ENCODE measurements around the gene HS3ST2. TPM values are rescaled to one million over a fixed set of nuclear protein-coding genes. Genes with fewer than 3 reads are reported as not detected.

HS3ST2 gene
- total RNA-seq, 1 experiment from 2014 or later, result 0.61 TPM

DNA sequence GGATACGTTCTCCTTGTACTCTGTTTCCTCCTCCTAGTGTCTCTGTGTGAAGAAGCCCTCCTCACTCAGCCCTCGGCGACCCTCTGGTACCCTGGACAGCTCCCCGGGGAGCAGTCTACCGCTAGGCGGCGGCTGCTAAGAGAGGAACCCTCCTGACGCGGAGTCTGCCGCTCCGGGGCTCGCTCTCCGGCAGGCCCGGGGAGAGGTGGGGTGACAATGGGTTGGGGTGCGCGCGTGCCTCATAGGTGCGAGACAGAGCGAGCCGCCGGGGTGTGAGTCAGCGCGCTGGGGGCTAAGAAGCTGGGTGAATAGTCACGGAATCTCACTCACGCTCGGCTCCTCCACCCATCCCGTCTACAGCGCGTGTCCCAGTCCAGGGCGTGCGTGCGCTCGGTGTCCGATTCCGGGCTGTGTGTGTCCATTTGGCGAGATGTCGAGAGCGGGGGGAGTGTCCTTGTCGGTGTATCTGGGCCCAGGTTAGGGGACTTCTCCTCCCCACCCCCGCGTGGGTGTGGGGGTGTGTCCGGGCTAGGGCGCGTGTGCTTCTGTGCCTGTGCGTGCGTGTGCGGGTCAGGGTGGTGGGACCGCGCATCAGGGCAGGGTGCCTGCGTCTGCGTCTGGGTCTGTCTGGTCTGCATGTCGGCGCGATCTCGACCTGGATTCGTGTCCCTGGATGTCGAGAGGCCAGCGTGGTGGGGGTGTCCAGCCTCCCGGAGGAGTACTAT is 577 bp upstream of the HS3ST2 start (continued):
- TF ChIP-seq, protein P1, sequence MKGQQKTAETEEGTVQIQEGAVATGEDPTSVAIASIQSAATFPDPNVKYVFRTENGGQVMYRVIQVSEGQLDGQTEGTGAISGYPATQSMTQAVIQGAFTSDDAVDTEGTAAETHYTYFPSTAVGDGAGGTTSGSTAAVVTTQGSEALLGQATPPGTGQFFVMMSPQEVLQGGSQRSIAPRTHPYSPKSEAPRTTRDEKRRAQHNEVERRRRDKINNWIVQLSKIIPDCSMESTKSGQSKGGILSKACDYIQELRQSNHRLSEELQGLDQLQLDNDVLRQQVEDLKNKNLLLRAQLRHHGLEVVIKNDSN (CRISPR knock-in tag; IDR thresholded peaks at IDR 0.05), result peak; percentile 67
- TF ChIP-seq, protein P2, sequence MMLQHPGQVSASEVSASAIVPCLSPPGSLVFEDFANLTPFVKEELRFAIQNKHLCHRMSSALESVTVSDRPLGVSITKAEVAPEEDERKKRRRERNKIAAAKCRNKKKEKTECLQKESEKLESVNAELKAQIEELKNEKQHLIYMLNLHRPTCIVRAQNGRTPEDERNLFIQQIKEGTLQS (CRISPR knock-in tag; conservative IDR thresholded peaks at IDR 0.05), result no peak
- TF ChIP-seq, protein P3, sequence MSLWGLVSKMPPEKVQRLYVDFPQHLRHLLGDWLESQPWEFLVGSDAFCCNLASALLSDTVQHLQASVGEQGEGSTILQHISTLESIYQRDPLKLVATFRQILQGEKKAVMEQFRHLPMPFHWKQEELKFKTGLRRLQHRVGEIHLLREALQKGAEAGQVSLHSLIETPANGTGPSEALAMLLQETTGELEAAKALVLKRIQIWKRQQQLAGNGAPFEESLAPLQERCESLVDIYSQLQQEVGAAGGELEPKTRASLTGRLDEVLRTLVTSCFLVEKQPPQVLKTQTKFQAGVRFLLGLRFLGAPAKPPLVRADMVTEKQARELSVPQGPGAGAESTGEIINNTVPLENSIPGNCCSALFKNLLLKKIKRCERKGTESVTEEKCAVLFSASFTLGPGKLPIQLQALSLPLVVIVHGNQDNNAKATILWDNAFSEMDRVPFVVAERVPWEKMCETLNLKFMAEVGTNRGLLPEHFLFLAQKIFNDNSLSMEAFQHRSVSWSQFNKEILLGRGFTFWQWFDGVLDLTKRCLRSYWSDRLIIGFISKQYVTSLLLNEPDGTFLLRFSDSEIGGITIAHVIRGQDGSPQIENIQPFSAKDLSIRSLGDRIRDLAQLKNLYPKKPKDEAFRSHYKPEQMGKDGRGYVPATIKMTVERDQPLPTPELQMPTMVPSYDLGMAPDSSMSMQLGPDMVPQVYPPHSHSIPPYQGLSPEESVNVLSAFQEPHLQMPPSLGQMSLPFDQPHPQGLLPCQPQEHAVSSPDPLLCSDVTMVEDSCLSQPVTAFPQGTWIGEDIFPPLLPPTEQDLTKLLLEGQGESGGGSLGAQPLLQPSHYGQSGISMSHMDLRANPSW (CRISPR knock-in tag; conservative IDR thresholded peaks at IDR 0.05; ENCODE audit: low read depth), result no peak
- TF ChIP-seq ELF4 (CRISPR knock-in tag; IDR thresholded peaks at IDR 0.05; ENCODE audit: low read depth), result no peak; the same call in 1 of the 2 replicates
- no peak for TF ChIP-seq JAZF1 (CRISPR knock-in tag; IDR thresholded peaks at IDR 0.05)
- TF ChIP-seq ATF1 (CRISPR knock-in tag; IDR thresholded peaks at IDR 0.05), result no peak
- peak; percentile 96 for TF ChIP-seq ZNF232 (CRISPR knock-in tag; IDR thresholded peaks at IDR 0.05)
- peak; percentile 89; the same call in 1 of the 2 replicates for TF ChIP-seq ZNF219 (CRISPR knock-in tag; IDR thresholded peaks at IDR 0.05; ENCODE audit: borderline replicate concordance)
- TF ChIP-seq MXD4 (CRISPR knock-in tag; IDR thresholded peaks at IDR 0.05; ENCODE audit: borderline replicate concordance), result no peak
- peak; percentile 40; the same call in 1 of the 2 replicates for TF ChIP-seq ZNF423 (CRISPR knock-in tag; IDR thresholded peaks at IDR 0.05)
- TF ChIP-seq, protein P4, sequence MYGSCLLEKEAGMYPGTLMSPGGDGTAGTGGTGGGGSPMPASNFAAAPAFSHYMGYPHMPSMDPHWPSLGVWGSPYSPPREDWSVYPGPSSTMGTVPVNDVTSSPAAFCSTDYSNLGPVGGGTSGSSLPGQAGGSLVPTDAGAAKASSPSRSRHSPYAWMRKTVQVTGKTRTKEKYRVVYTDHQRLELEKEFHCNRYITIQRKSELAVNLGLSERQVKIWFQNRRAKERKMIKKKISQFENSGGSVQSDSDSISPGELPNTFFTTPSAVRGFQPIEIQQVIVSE (CRISPR knock-in tag; IDR thresholded peaks at IDR 0.05; ENCODE audit: borderline replicate concordance), result no peak
- peak; percentile 95 for TF ChIP-seq TEAD1 (CRISPR knock-in tag; IDR thresholded peaks at IDR 0.05)
- TF ChIP-seq, protein P5, sequence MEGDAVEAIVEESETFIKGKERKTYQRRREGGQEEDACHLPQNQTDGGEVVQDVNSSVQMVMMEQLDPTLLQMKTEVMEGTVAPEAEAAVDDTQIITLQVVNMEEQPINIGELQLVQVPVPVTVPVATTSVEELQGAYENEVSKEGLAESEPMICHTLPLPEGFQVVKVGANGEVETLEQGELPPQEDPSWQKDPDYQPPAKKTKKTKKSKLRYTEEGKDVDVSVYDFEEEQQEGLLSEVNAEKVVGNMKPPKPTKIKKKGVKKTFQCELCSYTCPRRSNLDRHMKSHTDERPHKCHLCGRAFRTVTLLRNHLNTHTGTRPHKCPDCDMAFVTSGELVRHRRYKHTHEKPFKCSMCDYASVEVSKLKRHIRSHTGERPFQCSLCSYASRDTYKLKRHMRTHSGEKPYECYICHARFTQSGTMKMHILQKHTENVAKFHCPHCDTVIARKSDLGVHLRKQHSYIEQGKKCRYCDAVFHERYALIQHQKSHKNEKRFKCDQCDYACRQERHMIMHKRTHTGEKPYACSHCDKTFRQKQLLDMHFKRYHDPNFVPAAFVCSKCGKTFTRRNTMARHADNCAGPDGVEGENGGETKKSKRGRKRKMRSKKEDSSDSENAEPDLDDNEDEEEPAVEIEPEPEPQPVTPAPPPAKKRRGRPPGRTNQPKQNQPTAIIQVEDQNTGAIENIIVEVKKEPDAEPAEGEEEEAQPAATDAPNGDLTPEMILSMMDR (IDR thresholded peaks at IDR 0.05), result peak; percentile 68
- TF ChIP-seq GRHL2 (CRISPR knock-in tag; IDR thresholded peaks at IDR 0.05; ENCODE audit: insufficient replicate concordance, severe bottlenecking), result no peak
- TF ChIP-seq NFYB (CRISPR knock-in tag; conservative IDR thresholded peaks at IDR 0.05; ENCODE audit: low read depth), result no peak
- TF ChIP-seq, protein P6, sequence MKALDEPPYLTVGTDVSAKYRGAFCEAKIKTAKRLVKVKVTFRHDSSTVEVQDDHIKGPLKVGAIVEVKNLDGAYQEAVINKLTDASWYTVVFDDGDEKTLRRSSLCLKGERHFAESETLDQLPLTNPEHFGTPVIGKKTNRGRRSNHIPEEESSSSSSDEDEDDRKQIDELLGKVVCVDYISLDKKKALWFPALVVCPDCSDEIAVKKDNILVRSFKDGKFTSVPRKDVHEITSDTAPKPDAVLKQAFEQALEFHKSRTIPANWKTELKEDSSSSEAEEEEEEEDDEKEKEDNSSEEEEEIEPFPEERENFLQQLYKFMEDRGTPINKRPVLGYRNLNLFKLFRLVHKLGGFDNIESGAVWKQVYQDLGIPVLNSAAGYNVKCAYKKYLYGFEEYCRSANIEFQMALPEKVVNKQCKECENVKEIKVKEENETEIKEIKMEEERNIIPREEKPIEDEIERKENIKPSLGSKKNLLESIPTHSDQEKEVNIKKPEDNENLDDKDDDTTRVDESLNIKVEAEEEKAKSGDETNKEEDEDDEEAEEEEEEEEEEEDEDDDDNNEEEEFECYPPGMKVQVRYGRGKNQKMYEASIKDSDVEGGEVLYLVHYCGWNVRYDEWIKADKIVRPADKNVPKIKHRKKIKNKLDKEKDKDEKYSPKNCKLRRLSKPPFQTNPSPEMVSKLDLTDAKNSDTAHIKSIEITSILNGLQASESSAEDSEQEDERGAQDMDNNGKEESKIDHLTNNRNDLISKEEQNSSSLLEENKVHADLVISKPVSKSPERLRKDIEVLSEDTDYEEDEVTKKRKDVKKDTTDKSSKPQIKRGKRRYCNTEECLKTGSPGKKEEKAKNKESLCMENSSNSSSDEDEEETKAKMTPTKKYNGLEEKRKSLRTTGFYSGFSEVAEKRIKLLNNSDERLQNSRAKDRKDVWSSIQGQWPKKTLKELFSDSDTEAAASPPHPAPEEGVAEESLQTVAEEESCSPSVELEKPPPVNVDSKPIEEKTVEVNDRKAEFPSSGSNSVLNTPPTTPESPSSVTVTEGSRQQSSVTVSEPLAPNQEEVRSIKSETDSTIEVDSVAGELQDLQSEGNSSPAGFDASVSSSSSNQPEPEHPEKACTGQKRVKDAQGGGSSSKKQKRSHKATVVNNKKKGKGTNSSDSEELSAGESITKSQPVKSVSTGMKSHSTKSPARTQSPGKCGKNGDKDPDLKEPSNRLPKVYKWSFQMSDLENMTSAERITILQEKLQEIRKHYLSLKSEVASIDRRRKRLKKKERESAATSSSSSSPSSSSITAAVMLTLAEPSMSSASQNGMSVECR (CRISPR knock-in tag; IDR thresholded peaks at IDR 0.05; ENCODE audit: borderline replicate concordance), result peak; percentile 97
- peak; percentile 74 for TF ChIP-seq SP1 (CRISPR knock-in tag; conservative IDR thresholded peaks at IDR 0.05)
- TF ChIP-seq AR (CRISPR knock-in tag; IDR thresholded peaks at IDR 0.05), result no peak
- TF ChIP-seq, protein P7, sequence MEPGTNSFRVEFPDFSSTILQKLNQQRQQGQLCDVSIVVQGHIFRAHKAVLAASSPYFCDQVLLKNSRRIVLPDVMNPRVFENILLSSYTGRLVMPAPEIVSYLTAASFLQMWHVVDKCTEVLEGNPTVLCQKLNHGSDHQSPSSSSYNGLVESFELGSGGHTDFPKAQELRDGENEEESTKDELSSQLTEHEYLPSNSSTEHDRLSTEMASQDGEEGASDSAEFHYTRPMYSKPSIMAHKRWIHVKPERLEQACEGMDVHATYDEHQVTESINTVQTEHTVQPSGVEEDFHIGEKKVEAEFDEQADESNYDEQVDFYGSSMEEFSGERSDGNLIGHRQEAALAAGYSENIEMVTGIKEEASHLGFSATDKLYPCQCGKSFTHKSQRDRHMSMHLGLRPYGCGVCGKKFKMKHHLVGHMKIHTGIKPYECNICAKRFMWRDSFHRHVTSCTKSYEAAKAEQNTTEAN (CRISPR knock-in tag; IDR thresholded peaks at IDR 0.05), result peak; percentile 93
- TF ChIP-seq ZBTB21 (CRISPR knock-in tag; IDR thresholded peaks at IDR 0.05; ENCODE audit: borderline replicate concordance), result 0 out of 2 replicates have a peak, but pooled peaks have one; percentile 43
- TF ChIP-seq KAT7 (CRISPR knock-in tag; IDR thresholded peaks at IDR 0.05; ENCODE audit: borderline replicate concordance), result peak; percentile 81; the same call in 1 of the 2 replicates
- no peak for TF ChIP-seq NR3C1 (CRISPR knock-in tag; conservative IDR thresholded peaks at IDR 0.05; ENCODE audit: low read depth)
- no peak for TF ChIP-seq OVOL2 (CRISPR knock-in tag; IDR thresholded peaks at IDR 0.05; ENCODE audit: borderline replicate concordance)
